ENCODE results near the gene ARHGAP35.
"Not testable (repeated sequence)": the region's sequence is repeated elsewhere in the genome, so short reads cannot be mapped to it uniquely, and the experiment has no call there.

Gene ARHGAP35

GRCh38 chr19:46872967-46873366 is 12.2 kb downstream of the ARHGAP35 start:
- DNase-seq: no peak

GRCh38 chr19:46875234-46875633 is 14.4 kb downstream of the ARHGAP35 start:
- DNase-seq: no peak

- DNase-seq: no peak
These were observed 14.9 kb downstream of the ARHGAP35 start for GRCh38 chr19:46875657-46876056.

- DNase-seq: no peak
These were observed 18.0 kb downstream of the ARHGAP35 start for GRCh38 chr19:46878613-46879375.

GRCh38 chr19:46880431-46880830 is 19.6 kb downstream of the ARHGAP35 start:
- DNase-seq: no peak

- DNase-seq: no peak
These were observed 20.3 kb downstream of the ARHGAP35 start for GRCh38 chr19:46881092-46881491.

- DNase-seq: no peak
These were observed 21.2 kb downstream of the ARHGAP35 start for GRCh38 chr19:46882034-46882433.

GRCh38 chr19:46882751-46883150 is 22.0 kb downstream of the ARHGAP35 start:
- not testable (repeated sequence) for DNase-seq

GRCh38 chr19:46885411-46885810 is 24.6 kb downstream of the ARHGAP35 start:
- DNase-seq: no peak

- no peak for DNase-seq
These were observed 25.9 kb downstream of the ARHGAP35 start for GRCh38 chr19:46886546-46887239.

- no peak for DNase-seq
These were observed 26.5 kb downstream of the ARHGAP35 start for GRCh38 chr19:46887240-46887782.

GRCh38 chr19:46890423-46891170 is 29.8 kb downstream of the ARHGAP35 start:
- no peak for DNase-seq

- no peak for DNase-seq
These were observed 31.7 kb downstream of the ARHGAP35 start for GRCh38 chr19:46892252-46893179.

- no peak for DNase-seq
These were observed 35.4 kb downstream of the ARHGAP35 start for GRCh38 chr19:46896076-46896794.

- DNase-seq: peak; percentile 7
These were observed 37.9 kb downstream of the ARHGAP35 start for GRCh38 chr19:46898731-46899130.

- no peak for DNase-seq
These were observed 39.5 kb downstream of the ARHGAP35 start for GRCh38 chr19:46900341-46900740.

- DNase-seq: peak; percentile 55
These were observed 41.1 kb downstream of the ARHGAP35 start for GRCh38 chr19:46901701-46902401.

- DNase-seq: no peak
These were observed 41.6 kb downstream of the ARHGAP35 start for GRCh38 chr19:46902402-46902766.

GRCh38 chr19:46903458-46903857 is 42.7 kb downstream of the ARHGAP35 start:
- no peak for DNase-seq

GRCh38 chr19:46904114-46905060 is 43.6 kb downstream of the ARHGAP35 start:
- DNase-seq: peak; percentile 44
